Psoas muscle (tissue), 8 donors: ENCODE measurements around the gene KRT6B. TPM values are rescaled to one million over a fixed set of nuclear protein-coding genes. Genes with fewer than 3 reads are reported as not detected.

ENCODE experiments used
- ATAC-seq, 4 donors: fragments of 200-7000 bp; cut with Tn5 transposase; one replicate each; pipeline ENCODE4 v1.9.1; 2020; ENCODE audit warnings: moderate library complexity in 3 of 4, mild to moderate bottlenecking in 2 of 4
- DNase-seq, 2 donors: peaks; one replicate each; pipeline ENCODE4 v3.0.0-alpha.2; 2020
- H3K27ac ChIP-seq: fragments of 200-600 bp; one replicate; pipeline ENCODE4 v1.8.0; 2022
- H3K27me3 ChIP-seq, 3 donors: fragments of 200-600 bp in 1 of 3; one replicate each; pipeline versions ENCODE4 v1.6.1 to v1.8.0; 2013 to 2022; ENCODE audit warnings: low read length in 2 of 3, mild to moderate bottlenecking in 2 of 3, moderate library complexity in 1 of 3; ENCODE audit not compliant: insufficient read depth in 3 of 3
- H3K36me3 ChIP-seq, 2 donors: fragments of 200-600 bp in 1 of 2; one replicate each; pipeline versions ENCODE4 v1.6.1 to v1.8.0; 2013 to 2022; ENCODE audit warnings: low read depth in 1 of 2, mild to moderate bottlenecking in 1 of 2, moderate library complexity in 1 of 2; ENCODE audit not compliant: insufficient read depth in 1 of 2
- H3K4me1 ChIP-seq: fragments of 200-600 bp; one replicate; pipeline ENCODE4 v1.8.0; 2022
- H3K4me3 ChIP-seq: fragments of 200-600 bp; one replicate; pipeline ENCODE4 v1.8.0; 2022; ENCODE audit warnings: mild to moderate bottlenecking
- H3K9me3 ChIP-seq: fragments of 200-600 bp; one replicate; pipeline ENCODE4 v1.8.0; 2022
- CTCF ChIP-seq: fragments of 200-600 bp; IDR thresholded peaks from one replicate; pipeline ENCODE4 v1.8.0; 2022; ENCODE audit warnings: antibody characterized with exemption
- WGBS, 3 donors: extraction: QIAGEN DNeasy Blood & Tissue Kit; methylation state at CpG; one replicate each; pipeline versions ENCODE4 v1.1.6 to v1.1.7; 2013; 5-methylcytosine and 5-hydroxymethylcytosine counted together
- intact Hi-C, 2 donors: fragments of 100-400 bp; cut with DNase I; formaldehyde crosslinking; loops; one replicate each; pipeline versions ENCODE4 v1.11.0 to v1.14.2; 2022
- polyA plus RNA-seq, 3 donors: library from polyadenylated mRNA; stranded (reverse); fragments of 200-250 nt; gene quantifications; one replicate each; pipeline ENCODE4 v1.2.3, GENCODE V29; 2013
- total RNA-seq, 4 donors: library from RNA; stranded (reverse); fragmentation: NEBNext Ultra II Directional in 2 of 4; extraction: Animal tissue kit (Norgen Biotek cat#: 25700) in 2 of 4; gene quantifications; one replicate each; pipeline versions ENCODE4 v1.2.1 to v1.2.4, GENCODE V29; 2021 to 2023
- donor health status: healthy with polysubstance abuse.
- donor health status: DM: no; HTN: no; CAD: no; lungs with moderate emphysema.
- donor health status: Bipolar disorder and iron deficiency.
- donor health status: healthy.
- donor health status: DM: yes; HTN: yes; CAD: no.
- donor health status: DM: no; HTN: no; CAD: no.
- donor health status: DM: no; HTN: no; CAD: no.
- donor health status: DM: yes; HTN: yes; CAD: no.

The KRT6B gene
- total and polyA plus RNA-seq, 7 donors, result 0.04 to 0.32 (median 0.15) TPM; not detected in 3

- no peaks in the 10 kb centered on the region for H3K4me1 ChIP-seq
- ATAC-seq, result no peak
Measured at GRCh38 chr12:52442600-52443061, 9.3 kb downstream of the KRT6B start.

GRCh38 chr12:52441320-52441911 lies 10.5 kb downstream of the KRT6B start:
- 65 to 72% (median 65%) methylated on average over 9 of the region's 9 CpGs for WGBS, 3 donors
- H3K27me3 ChIP-seq, result peaks cover 0 to 25% (median 0%) of the 10 kb centered on the region in 3 donors
- H3K4me1 ChIP-seq, result no peaks in the 10 kb centered on the region
- TF ChIP-seq CTCF, result no peak
- DNase-seq (no peak), ATAC-seq (no peak)
- H3K27ac ChIP-seq, result no peak overlapping the region
- H3K4me3 ChIP-seq, result no peak overlapping the region
- H3K9me3 ChIP-seq, result no peaks in the 10 kb centered on the region
- intact Hi-C loops, result no loop called here
- no peaks in the 10 kb centered on the region for H3K36me3 ChIP-seq

More at GRCh38 chr12:52442600-52443061, 9.3 kb downstream of the KRT6B start:
- Histone ChIP-seq H3K9me3 (no peaks in the 10 kb centered on the region), H3K27me3 (peaks cover 0 to 25% (median 0%) of the 10 kb centered on the region in 3 donors), H3K36me3 (no peaks in the 10 kb centered on the region), H3K4me3 (no peak overlapping the region), H3K27ac (no peak overlapping the region)
- intact Hi-C loops, result no loop called here
- no peak for DNase-seq
- no peak for TF ChIP-seq CTCF
- 16 to 24% (median 17%) methylated on average over 6 of the region's 6 CpGs for WGBS, 3 donors

GRCh38 chr12:52440821-52441319 lies 11.1 kb downstream of the KRT6B start:
- Histone ChIP-seq H3K27me3 (peaks cover 0 to 25% (median 0%) of the 10 kb centered on the region in 3 donors), H3K9me3 (no peaks in the 10 kb centered on the region), H3K36me3 (no peaks in the 10 kb centered on the region), H3K4me3 (no peak overlapping the region), H3K4me1 (no peaks in the 10 kb centered on the region), H3K27ac (no peak overlapping the region)
- DNase-seq, result no peak
- TF ChIP-seq CTCF, result no peak
- 89 to 92% (median 92%) methylated on average over 5 of the region's 5 CpGs for WGBS, 3 donors
- intact Hi-C loops, result no loop called here
- ATAC-seq, result no peak

GRCh38 chr12:52439845-52440244 lies 12.1 kb downstream of the KRT6B start:
- DNase-seq (no peak), ATAC-seq (no peak)
- H3K4me1 ChIP-seq, result no peaks in the 10 kb centered on the region
- peaks cover 0 to 26% (median 0%) of the 10 kb centered on the region in 3 donors for H3K27me3 ChIP-seq
- intact Hi-C loops, result no loop called here
- H3K36me3 ChIP-seq, result no peaks in the 10 kb centered on the region
- no peak overlapping the region for H3K4me3 ChIP-seq
- no peaks in the 10 kb centered on the region for H3K9me3 ChIP-seq
- WGBS, 3 donors, result 69 to 72% (median 72%) methylated on average over 2 of the region's 2 CpGs
- H3K27ac ChIP-seq, result no peak overlapping the region
- no peak for TF ChIP-seq CTCF

GRCh38 chr12:52439420-52439819 lies 12.5 kb downstream of the KRT6B start:
- H3K9me3 ChIP-seq, result no peaks in the 10 kb centered on the region
- no peak overlapping the region for H3K4me3 ChIP-seq
- intact Hi-C loops, result no loop called here
- WGBS, 3 donors, result 71 to 77% (median 77%) methylated on average over 8 of the region's 8 CpGs
- no peak overlapping the region for H3K27ac ChIP-seq
- ATAC-seq (no peak), DNase-seq (no peak)
- peaks cover 0 to 31% (median 0%) of the 10 kb centered on the region in 3 donors for H3K27me3 ChIP-seq
- TF ChIP-seq CTCF, result no peak
- no peaks in the 10 kb centered on the region for H3K36me3 ChIP-seq
- no peaks in the 10 kb centered on the region for H3K4me1 ChIP-seq
